Thoracic aorta (tissue), 2 donors: ENCODE measurements around the gene ZNRF4. TPM values are rescaled to one million over a fixed set of nuclear protein-coding genes. Genes with fewer than 3 reads are reported as not detected.

Experiments used
- ATAC-seq: fragments of 150-250 bp; one replicate; pipeline ENCODE4 v1.8.0; 2017; ENCODE audit warnings: low read depth; ENCODE audit not compliant: insufficient number of reproducible peaks, low FRiP score
- DNase-seq: peaks from one replicate; pipeline ENCODE4 v3.0.0-alpha.2; 2020; ENCODE audit warnings: low spot score
- H3K27ac ChIP-seq, 2 donors: fragments of 200-600 bp; sonication (generic); 1 replicate in 1 of 2; 2 replicates in 1 of 2; pipeline ENCODE4 v1.5.1; 2016; ENCODE audit warnings: mild to moderate bottlenecking in 2 of 2, moderate library complexity in 2 of 2
- H3K27me3 ChIP-seq: fragments of 200-600 bp; sonication (generic); replicated peaks from 2 replicates; pipeline ENCODE4 v1.6.0; 2016; ENCODE audit warnings: mild to moderate bottlenecking; ENCODE audit not compliant: insufficient read depth
- H3K36me3 ChIP-seq: fragments of 200-600 bp; sonication (generic); one replicate; pipeline ENCODE4 v1.5.1; 2016
- H3K4me1 ChIP-seq, 2 donors: fragments of 200-600 bp; sonication (generic); 1 replicate in 1 of 2; 2 replicates in 1 of 2; pipeline versions ENCODE4 v1.5.1 to v1.6.0; 2016; ENCODE audit warnings: low read depth in 2 of 2, mild to moderate bottlenecking in 1 of 2; ENCODE audit not compliant: control insufficient read depth in 1 of 2
- H3K4me3 ChIP-seq: fragments of 200-600 bp; sonication (generic); 2 replicates; pipeline ENCODE4 v1.5.1; 2016; ENCODE audit warnings: mild to moderate bottlenecking
- H3K9me3 ChIP-seq: fragments of 200-600 bp; sonication (generic); 2 replicates; pipeline ENCODE4 v1.5.1; 2016
- total RNA-seq, 2 donors: library from RNA; depleted of rRNA; stranded (reverse); fragments of >200 nt; gene quantifications; one replicate each; pipeline versions ENCODE4 v1.1.0 to v1.2.3, GENCODE V29; 2016
- TF ChIP-seq, protein P1 (sequence below): fragments of 200-600 bp; sonication (generic); IDR thresholded peaks from one replicate; pipeline ENCODE4 v1.5.1; 2019; ENCODE audit warnings: antibody characterized with exemption

ZNRF4 gene
- total RNA-seq, 2 donors from 2014 or later = not detected

DNA sequence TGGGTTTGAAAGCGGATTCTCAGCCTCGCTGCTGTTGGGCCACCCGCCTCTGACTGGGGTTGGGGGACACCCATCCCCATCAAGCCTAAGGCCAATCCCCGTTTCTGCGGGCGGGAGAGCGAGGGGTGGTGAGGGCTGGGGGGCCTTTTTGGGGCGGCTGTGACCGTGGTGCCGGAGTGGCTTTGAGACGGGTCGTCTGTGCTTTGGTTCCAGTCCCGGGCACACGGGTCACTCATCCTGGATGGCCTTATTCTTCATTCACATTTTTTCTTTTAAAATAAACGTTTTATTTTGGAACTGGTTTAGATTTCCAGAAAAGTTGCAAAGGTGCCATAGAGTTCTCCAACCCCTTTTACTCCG lies 1.6 kb downstream of the ZNRF4 start:
- no peak for ATAC-seq

GRCh38 chr19:5457709-5458108 lies 2.5 kb downstream of the ZNRF4 start:
- Histone ChIP-seq H3K27ac (no peak overlapping the region), H3K36me3 (no peaks in the 10 kb centered on the region), H3K27me3 (no peaks in the 10 kb centered on the region), H3K4me3 (no peak overlapping the region), H3K9me3 (no peaks in the 10 kb centered on the region), H3K4me1 (no peaks in the 10 kb centered on the region)
- ATAC-seq (no peak), DNase-seq (no peak)
- TF ChIP-seq, protein P1, sequence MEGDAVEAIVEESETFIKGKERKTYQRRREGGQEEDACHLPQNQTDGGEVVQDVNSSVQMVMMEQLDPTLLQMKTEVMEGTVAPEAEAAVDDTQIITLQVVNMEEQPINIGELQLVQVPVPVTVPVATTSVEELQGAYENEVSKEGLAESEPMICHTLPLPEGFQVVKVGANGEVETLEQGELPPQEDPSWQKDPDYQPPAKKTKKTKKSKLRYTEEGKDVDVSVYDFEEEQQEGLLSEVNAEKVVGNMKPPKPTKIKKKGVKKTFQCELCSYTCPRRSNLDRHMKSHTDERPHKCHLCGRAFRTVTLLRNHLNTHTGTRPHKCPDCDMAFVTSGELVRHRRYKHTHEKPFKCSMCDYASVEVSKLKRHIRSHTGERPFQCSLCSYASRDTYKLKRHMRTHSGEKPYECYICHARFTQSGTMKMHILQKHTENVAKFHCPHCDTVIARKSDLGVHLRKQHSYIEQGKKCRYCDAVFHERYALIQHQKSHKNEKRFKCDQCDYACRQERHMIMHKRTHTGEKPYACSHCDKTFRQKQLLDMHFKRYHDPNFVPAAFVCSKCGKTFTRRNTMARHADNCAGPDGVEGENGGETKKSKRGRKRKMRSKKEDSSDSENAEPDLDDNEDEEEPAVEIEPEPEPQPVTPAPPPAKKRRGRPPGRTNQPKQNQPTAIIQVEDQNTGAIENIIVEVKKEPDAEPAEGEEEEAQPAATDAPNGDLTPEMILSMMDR = no peak

More for the DNA sequence above, 1.6 kb downstream of the ZNRF4 start:
- no peak for DNase-seq
- TF ChIP-seq, protein P1 = no peak
- Histone ChIP-seq H3K36me3 (no peaks in the 10 kb centered on the region), H3K4me3 (no peak overlapping the region), H3K9me3 (no peaks in the 10 kb centered on the region), H3K27ac (no peak overlapping the region), H3K4me1 (no peaks in the 10 kb centered on the region), H3K27me3 (no peaks in the 10 kb centered on the region)

DNA sequence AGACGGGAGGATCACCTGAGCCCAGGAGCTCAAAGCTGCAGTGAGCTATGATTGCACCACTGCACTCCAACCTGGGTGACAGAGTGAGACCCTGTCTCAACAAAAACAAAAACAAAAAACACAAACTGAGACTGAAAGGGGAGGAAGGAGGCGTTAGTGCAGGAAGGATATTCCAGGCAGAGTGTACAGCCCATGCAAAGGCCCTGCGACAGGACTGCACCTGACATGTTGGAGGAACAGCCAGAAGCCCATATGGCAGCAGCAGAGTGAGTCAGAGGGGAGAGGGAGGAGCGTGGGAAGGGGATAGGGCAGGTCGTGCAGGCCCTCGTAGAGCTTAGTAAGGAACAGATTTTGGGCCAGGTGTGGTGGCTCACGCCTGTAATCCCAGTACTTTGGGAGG lies 3.2 kb downstream of the ZNRF4 start:
- Histone ChIP-seq H3K4me3 (no peak overlapping the region), H3K27me3 (no peaks in the 10 kb centered on the region), H3K4me1 (no peaks in the 10 kb centered on the region), H3K36me3 (no peaks in the 10 kb centered on the region), H3K27ac (no peak overlapping the region), H3K9me3 (no peaks in the 10 kb centered on the region)
- DNase-seq (no peak), ATAC-seq (no peak)
- TF ChIP-seq, protein P1 = no peak

DNA sequence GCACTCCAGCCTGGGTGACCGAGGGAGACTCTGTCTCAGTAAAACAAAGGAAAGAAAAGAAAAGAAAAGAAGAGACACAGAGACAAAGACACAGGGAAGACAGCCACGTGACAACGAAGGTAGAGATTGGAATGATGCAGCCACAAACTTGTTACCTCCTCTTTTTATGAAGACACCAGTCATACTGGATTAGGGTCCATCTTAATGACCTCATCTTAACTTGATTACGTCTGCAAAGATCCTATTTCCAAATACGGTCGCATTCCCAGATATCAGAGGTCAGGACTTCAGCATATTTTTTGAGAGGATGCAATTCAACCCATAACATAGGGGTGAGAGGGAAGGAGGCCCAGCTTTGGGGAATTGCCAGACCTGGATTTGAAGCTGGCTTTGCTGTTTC lies 4.1 kb downstream of the ZNRF4 start:
- Histone ChIP-seq H3K27ac (no peak overlapping the region), H3K4me1 (no peaks in the 10 kb centered on the region), H3K27me3 (no peaks in the 10 kb centered on the region), H3K36me3 (no peaks in the 10 kb centered on the region), H3K4me3 (no peak overlapping the region), H3K9me3 (no peaks in the 10 kb centered on the region)
- TF ChIP-seq, protein P1 = no peak
- DNase-seq (no peak), ATAC-seq (no peak)

DNA sequence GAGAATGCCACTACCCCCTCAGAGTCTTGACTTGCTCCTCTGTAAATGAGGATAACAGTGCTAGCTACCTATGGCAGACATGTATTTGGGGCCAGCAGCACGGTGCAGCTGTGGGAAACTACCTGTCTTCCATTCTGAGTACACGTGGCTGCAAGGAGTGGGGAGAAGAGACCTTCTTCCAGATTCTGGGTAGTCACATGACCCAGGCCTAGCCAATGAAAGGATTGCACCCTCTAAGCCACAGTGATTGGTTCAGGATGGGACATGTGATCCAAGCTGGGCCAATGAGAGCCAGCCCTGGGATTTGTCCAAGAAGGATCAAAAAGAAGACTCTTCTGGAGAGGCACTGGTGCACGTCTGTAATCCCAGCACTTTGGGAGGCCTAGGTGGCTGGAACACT lies 5.5 kb downstream of the ZNRF4 start:
- TF ChIP-seq, protein P1 = no peak
- Histone ChIP-seq H3K9me3 (no peaks in the 10 kb centered on the region), H3K36me3 (no peaks in the 10 kb centered on the region), H3K4me1 (no peaks in the 10 kb centered on the region), H3K27me3 (no peaks in the 10 kb centered on the region), H3K27ac (no peak overlapping the region), H3K4me3 (no peak overlapping the region)
- no peak for ATAC-seq
- DNase-seq = no peak
